Measurements from ENCODE around the gene PYY. TPM values are rescaled to one million over a fixed set of nuclear protein-coding genes. Genes with fewer than 3 reads are reported as not detected.

PYY gene
- total RNA-seq, 1 experiment from 2014 or later: not detected

GRCh38 chr17:43952351-43952723, 1.4 kb downstream of the PYY start:
- peaks cover 11% of the 10 kb centered on the region for H3K27me3 Mint-ChIP-seq (ENCODE audit: insufficient read depth, unreplicated experiment)
- H3K4me3 ChIP-seq (ENCODE audit: low read depth, low read length): no peak overlapping the region

GRCh38 chr17:43951750-43952149, 2.0 kb downstream of the PYY start:
- CTCF ChIA-PET: interaction anchor here (0.6 kb wide), 1 partner anchor 55 kb away, joined by 3 read pairs; no protein-coding TSS in a partner anchor
- H3K27me3 Mint-ChIP-seq (ENCODE audit: insufficient read depth, unreplicated experiment): peaks cover 11% of the 10 kb centered on the region
- intact Hi-C loops (cut with micrococcal nuclease; ENCODE audit: unreplicated experiment): no loop called here

More at GRCh38 chr17:43952351-43952723, 1.4 kb downstream of the PYY start:
- no peak overlapping the region for H3K27ac Mint-ChIP-seq (ENCODE audit: unreplicated experiment)
- H3K4me1 ChIP-seq: peaks cover 12% of the 10 kb centered on the region
- TF ChIP-seq CTCF (IDR thresholded peaks at IDR 0.05; ENCODE audit: insufficient read depth in 1 of 2, low read depth in 1 of 2, low read length in 1 of 2, severe bottlenecking in 1 of 2, unreplicated experiment in 1 of 2): no peak
- intact Hi-C loops (cut with micrococcal nuclease; ENCODE audit: unreplicated experiment): no loop called here
- H3K4me1 Mint-ChIP-seq (ENCODE audit: low read depth, unreplicated experiment): no peaks in the 10 kb centered on the region
- no peaks in the 10 kb centered on the region for H3K9me3 ChIP-seq
- ChIA-PET POLR2A (no interaction called here), CTCF (interaction anchor here (0.6 kb wide), 1 partner anchor 54 kb away, joined by 3 read pairs; no protein-coding TSS in a partner anchor)
- no peaks in the 10 kb centered on the region for H3K9me3 Mint-ChIP-seq (ENCODE audit: unreplicated experiment)
- H3K36me3 ChIP-seq (ENCODE audit: control insufficient read depth, insufficient read depth, low read length): no peaks in the 10 kb centered on the region
- H3K27me3 ChIP-seq (replicated peaks; ENCODE audit: control insufficient read depth, insufficient read depth, low read length): no peaks in the 10 kb centered on the region
- H3K36me3 Mint-ChIP-seq (ENCODE audit: insufficient read depth, unreplicated experiment): no peaks in the 10 kb centered on the region
- no peak for DNase-seq
- no TSS peak for BruUV-seq (replicated peaks)
- peak overlapping the region; percentile 53 for H3K4me3 Mint-ChIP-seq (ENCODE audit: unreplicated experiment)

GRCh38 chr17:43950554-43950953, 3.2 kb downstream of the PYY start:
- Mint-ChIP-seq H3K9me3 (ENCODE audit: unreplicated experiment) (no peaks in the 10 kb centered on the region), H3K27me3 (ENCODE audit: insufficient read depth, unreplicated experiment) (peaks cover 11% of the 10 kb centered on the region), H3K27ac (ENCODE audit: unreplicated experiment) (no peak overlapping the region), H3K36me3 (ENCODE audit: insufficient read depth, unreplicated experiment) (no peaks in the 10 kb centered on the region), H3K4me3 (ENCODE audit: unreplicated experiment) (no peak overlapping the region), H3K4me1 (ENCODE audit: low read depth, unreplicated experiment) (no peaks in the 10 kb centered on the region)
- H3K4me3 ChIP-seq (ENCODE audit: low read depth, low read length): no peak overlapping the region
- POLR2A ChIA-PET: no interaction called here
- H3K4me1 ChIP-seq: peaks cover 18% of the 10 kb centered on the region
- no peaks in the 10 kb centered on the region for H3K36me3 ChIP-seq (ENCODE audit: control insufficient read depth, insufficient read depth, low read length)
- H3K27me3 ChIP-seq (replicated peaks; ENCODE audit: control insufficient read depth, insufficient read depth, low read length): no peaks in the 10 kb centered on the region
- no peak for DNase-seq
- intact Hi-C loops (cut with micrococcal nuclease; ENCODE audit: unreplicated experiment): no loop called here
- H3K9me3 ChIP-seq: no peaks in the 10 kb centered on the region
- CTCF ChIA-PET: interaction anchor here (1.2 kb wide), 1 partner anchor 10 kb away, joined by 3 read pairs; no protein-coding TSS in a partner anchor
- TF ChIP-seq CTCF (IDR thresholded peaks at IDR 0.05; ENCODE audit: insufficient read depth in 1 of 2, low read depth in 1 of 2, low read length in 1 of 2, severe bottlenecking in 1 of 2, unreplicated experiment in 1 of 2): no peak
- no TSS peak for BruUV-seq (replicated peaks)

More at GRCh38 chr17:43951750-43952149, 2.0 kb downstream of the PYY start:
- POLR2A ChIA-PET: no interaction called here
- no peak overlapping the region for H3K27ac Mint-ChIP-seq (ENCODE audit: unreplicated experiment)
- no peaks in the 10 kb centered on the region for H3K27me3 ChIP-seq (replicated peaks; ENCODE audit: control insufficient read depth, insufficient read depth, low read length)
- H3K9me3 Mint-ChIP-seq (ENCODE audit: unreplicated experiment): no peaks in the 10 kb centered on the region
- no peaks in the 10 kb centered on the region for H3K36me3 Mint-ChIP-seq (ENCODE audit: insufficient read depth, unreplicated experiment)
- peaks cover 12% of the 10 kb centered on the region for H3K4me1 ChIP-seq
- no peak overlapping the region for H3K4me3 ChIP-seq (ENCODE audit: low read depth, low read length)
- no peaks in the 10 kb centered on the region for H3K4me1 Mint-ChIP-seq (ENCODE audit: low read depth, unreplicated experiment)
- no peaks in the 10 kb centered on the region for H3K36me3 ChIP-seq (ENCODE audit: control insufficient read depth, insufficient read depth, low read length)
- BruUV-seq (replicated peaks): no TSS peak
- DNase-seq: no peak
- H3K4me3 Mint-ChIP-seq (ENCODE audit: unreplicated experiment): no peak overlapping the region
- no peak for TF ChIP-seq CTCF (IDR thresholded peaks at IDR 0.05; ENCODE audit: insufficient read depth in 1 of 2, low read depth in 1 of 2, low read length in 1 of 2, severe bottlenecking in 1 of 2, unreplicated experiment in 1 of 2)
- no peaks in the 10 kb centered on the region for H3K9me3 ChIP-seq
